HCT116 (cell line): ENCODE data around the gene NCKAP5. TPM values are rescaled to one million over a fixed set of nuclear protein-coding genes. Genes with fewer than 3 reads are reported as not detected.

Experiments used
- ATAC-seq: fragments of 200-7000 bp; cut with Tn5 transposase; 2 replicates; pipeline ENCODE4 v1.9.1; 2020; ENCODE audit warnings: mild to moderate bottlenecking, moderate library complexity
- BruUV-seq: library from RNA; stranded (reverse); fragments of 400-500 nt; replicated peaks from 2 replicates; lab custom pipeline; 2021; lab: Mats Ljungman, UMichigan
- CTCF ChIA-PET: fragments of 300-600 bp; sonication (Branson Sonifier 250); formaldehyde crosslinking; loops from one replicate; lab custom pipeline; 2021; ENCODE audit warnings: antibody characterized with exemption; lab: Charles Lee
- POLR2A ChIA-PET: fragments of 300-600, 350-600 bp; sonication (Branson Sonifier 250); formaldehyde crosslinking; loops from one replicate; lab custom pipeline; 2021; ENCODE audit warnings: antibody characterized with exemption; lab: Charles Lee
- RAD21 ChIA-PET, 2 experiments: fragments of 300-600 bp; sonication (Branson Sonifier 250); formaldehyde crosslinking; loops; one replicate each; lab custom pipeline; 2023; ENCODE audit warnings: low total read pairs in 2 of 2; ENCODE audit not compliant: uncharacterized antibody in 2 of 2, unreplicated experiment in 2 of 2, low non-redundant PET in 1 of 2; lab: Charles Lee
- DNase-seq: peaks from one replicate; pipeline ENCODE4 v3.0.0-alpha.2; 2010; ENCODE audit warnings: low read depth, low spot score
- H2AFZ ChIP-seq: fragments of 200-600 bp; shearing (Covaris generic), sonication (generic); 2 replicates; pipeline ENCODE4 v1.6.1; 2017; ENCODE audit warnings: low read depth, mixed run types, mixed read lengths, antibody characterized with exemption, low read length; ENCODE audit not compliant: poor library complexity, severe bottlenecking
- H3K27ac ChIP-seq: 2 replicates; pipeline ENCODE4 v1.5.1; 2012; ENCODE audit warnings: low read depth, low read length
- H3K27me3 ChIP-seq: fragments of 200-600 bp; sonication (generic); 2 replicates; pipeline ENCODE4 v1.6.1; 2016; ENCODE audit warnings: mixed run types, low read length, mixed read lengths; ENCODE audit not compliant: insufficient read depth
- H3K36me3 ChIP-seq, 2 experiments: fragments of 200-500 bp in 1 of 2; fragments of 200-600 bp in 1 of 2; sonication (Bioruptor generic) in 1 of 2; sonication (generic) in 1 of 2; 2 replicates each; pipeline versions ENCODE4 v1.5.1 to v1.6.1; 2014 to 2016; ENCODE audit warnings: low read length in 2 of 2, inconsistent platforms in 1 of 2, mixed read lengths in 1 of 2, mixed run types in 1 of 2; ENCODE audit not compliant: insufficient read depth in 2 of 2, control insufficient read depth in 1 of 2
- H3K4me1 ChIP-seq, 2 experiments: fragments of 200-600 bp in 1 of 2; sonication (generic) in 1 of 2; 2 replicates each; pipeline versions ENCODE4 v1.5.1 to v1.6.1; 2012 to 2017; ENCODE audit warnings: low read length in 2 of 2, inconsistent platforms in 1 of 2, mild to moderate bottlenecking in 1 of 2, mixed read lengths in 1 of 2, mixed run types in 1 of 2, moderate library complexity in 1 of 2; ENCODE audit not compliant: insufficient read depth in 2 of 2, control insufficient read depth in 1 of 2
- H3K4me2 ChIP-seq: fragments of 200-600 bp; sonication (generic); 2 replicates; pipeline ENCODE4 v1.6.1; 2017; ENCODE audit warnings: mixed run types, low read length, mixed read lengths
- H3K4me3 ChIP-seq, 2 experiments: fragments of 200-600 bp in 1 of 2; sonication (generic) in 1 of 2; replicated peaks in 1 of 2; 2 replicates each; pipeline ENCODE4 v1.5.1; 2011 to 2016; ENCODE audit warnings: low read length in 2 of 2, control low read depth in 1 of 2, low read depth in 1 of 2, mild to moderate bottlenecking in 1 of 2, mixed read lengths in 1 of 2, mixed run types in 1 of 2
- H3K79me2 ChIP-seq: fragments of 200-600 bp; sonication (generic); 2 replicates; pipeline ENCODE4 v1.6.1; 2017; ENCODE audit warnings: mild to moderate bottlenecking, mixed run types, low read length, moderate library complexity, mixed read lengths; ENCODE audit not compliant: insufficient read depth
- H3K9ac ChIP-seq: fragments of 200-600 bp; sonication (generic); 2 replicates; pipeline ENCODE4 v1.6.1; 2016; ENCODE audit warnings: low read length, mixed read lengths
- H3K9me2 ChIP-seq: fragments of 200-600 bp; sonication (generic), shearing (Covaris generic); 2 replicates; pipeline ENCODE4 v1.6.1; 2017; ENCODE audit warnings: mixed run types, mild to moderate bottlenecking, moderate library complexity; ENCODE audit not compliant: insufficient read depth
- H3K9me3 ChIP-seq, 2 experiments: fragments of 200-500 bp in 1 of 2; fragments of 200-600 bp in 1 of 2; sonication (Bioruptor generic) in 1 of 2; sonication (generic) in 1 of 2; 2 replicates each; pipeline ENCODE4 v1.6.1; 2014 to 2017; ENCODE audit warnings: low read length in 2 of 2, mixed read lengths in 2 of 2, inconsistent platforms in 1 of 2, low read depth in 1 of 2, mild to moderate bottlenecking in 1 of 2, mixed run types in 1 of 2, moderate library complexity in 1 of 2; ENCODE audit not compliant: control insufficient read depth in 1 of 2, insufficient read depth in 1 of 2
- H4K20me1 ChIP-seq: fragments of 200-600 bp; sonication (generic), shearing (Covaris generic); 2 replicates; pipeline ENCODE4 v1.6.1; 2017; ENCODE audit warnings: mixed run types, mild to moderate bottlenecking, moderate library complexity; ENCODE audit not compliant: insufficient read depth
- CBX3 ChIP-seq: IDR thresholded peaks from 2 replicates; pipeline ENCODE4 v1.6.1; 2012; ENCODE audit warnings: low read depth
- EGR1 ChIP-seq: IDR thresholded peaks from 2 replicates; pipeline ENCODE4 v1.6.1; 2012; ENCODE audit warnings: low read depth
- ELF1 ChIP-seq: IDR thresholded peaks from 2 replicates; pipeline ENCODE4 v1.6.1; 2012; ENCODE audit warnings: low read depth, borderline replicate concordance
- EZH2 ChIP-seq: fragments of 200-600 bp; sonication (generic); IDR thresholded peaks from 2 replicates; pipeline ENCODE4 v1.6.1; 2017; ENCODE audit warnings: antibody characterized with exemption, mixed run types
- EZH2phosphoT487 ChIP-seq: fragments of 200-600 bp; IDR thresholded peaks from 2 replicates; pipeline ENCODE4 v1.6.1; 2018; ENCODE audit warnings: antibody characterized with exemption, borderline replicate concordance
- JUND ChIP-seq: IDR thresholded peaks from 2 replicates; pipeline ENCODE4 v1.6.1; 2012
- POLR2A ChIP-seq: IDR thresholded peaks from 2 replicates; pipeline ENCODE4 v1.7.0; 2011; ENCODE audit warnings: borderline replicate concordance; ENCODE audit not compliant: insufficient read depth, insufficient read length; ENCODE audit errors: extremely low read depth
- POLR2AphosphoS5 ChIP-seq: IDR thresholded peaks from 2 replicates; pipeline ENCODE4 v1.6.1; 2011; ENCODE audit warnings: mild to moderate bottlenecking, low read depth, low read length, moderate library complexity
- RAD21 ChIP-seq: IDR thresholded peaks from 2 replicates; pipeline ENCODE4 v1.6.1; 2012; ENCODE audit warnings: low read depth, mild to moderate bottlenecking
- SP1 ChIP-seq: IDR thresholded peaks from 2 replicates; pipeline ENCODE4 v1.6.1; 2012; ENCODE audit warnings: low read depth
- SRF ChIP-seq: IDR thresholded peaks from 2 replicates; pipeline ENCODE4 v1.6.1; 2012; ENCODE audit warnings: low read depth
- YY1 ChIP-seq: IDR thresholded peaks from 2 replicates; pipeline ENCODE4 v1.6.1; 2011; ENCODE audit warnings: low read length, low read depth, moderate library complexity, mild to moderate bottlenecking; ENCODE audit not compliant: insufficient replicate concordance; ENCODE audit errors: extremely low read depth
- ZNF274 ChIP-seq: fragments of 200-500 bp; sonication (Bioruptor generic); IDR thresholded peaks from 2 replicates; pipeline ENCODE4 v1.6.1; 2014; ENCODE audit warnings: mild to moderate bottlenecking, low read depth, low read length, inconsistent platforms
- intact Hi-C: fragments of 100-400 bp; cut with micrococcal nuclease; formaldehyde crosslinking; loops from 2 replicates; pipeline ENCODE4 v1.10.0; 2022
- total RNA-seq: library from RNA; stranded (reverse); gene quantifications from one replicate; pipeline ENCODE4 v1.2.1, GENCODE V29; 2021; ENCODE audit not compliant: unreplicated experiment
- TF ChIP-seq, protein P1 (sequence below): IDR thresholded peaks from 2 replicates; pipeline ENCODE4 v1.6.1; 2012
- TF ChIP-seq, protein P2 (sequence below): IDR thresholded peaks from 2 replicates; pipeline ENCODE4 v1.6.1; 2012
- TF ChIP-seq, protein P3 (sequence below), 3 experiments: fragments of 200-600 bp in 1 of 3; sonication (generic) in 1 of 3; IDR thresholded peaks in 2 of 3; conservative IDR thresholded peaks in 1 of 3; 2 replicates each; pipeline ENCODE4 v1.5.1; 2012 to 2017; ENCODE audit warnings: low read depth in 2 of 3, low read length in 2 of 3, antibody characterized with exemption in 1 of 3, borderline replicate concordance in 1 of 3, control low read depth in 1 of 3, mild to moderate bottlenecking in 1 of 3, mixed read lengths in 1 of 3, mixed run types in 1 of 3, moderate library complexity in 1 of 3; ENCODE audit not compliant: insufficient read depth in 1 of 3

Gene NCKAP5
- total RNA-seq, 1 experiment from 2014 or later = 0.30 TPM

DNA sequence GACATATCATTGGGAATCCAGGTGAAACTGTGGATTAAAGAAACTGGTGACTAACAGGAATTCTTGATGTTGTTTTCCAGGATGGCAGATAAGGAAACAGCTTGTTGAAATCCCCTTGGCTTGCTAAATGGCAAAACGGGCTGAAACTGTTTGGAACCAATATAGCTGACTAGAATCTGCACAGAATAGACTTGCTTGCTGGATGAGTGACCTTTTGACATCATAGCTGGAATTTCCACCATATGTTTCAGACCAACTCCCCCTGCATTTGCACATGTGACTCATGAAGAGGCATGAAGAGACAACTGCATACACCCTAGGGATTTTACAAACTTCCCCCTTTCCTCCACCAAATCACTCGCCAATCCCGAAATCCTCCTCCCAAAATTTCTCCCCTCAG is 810.6 kb downstream of the NCKAP5 start (continued):
- TF ChIP-seq, protein P1, sequence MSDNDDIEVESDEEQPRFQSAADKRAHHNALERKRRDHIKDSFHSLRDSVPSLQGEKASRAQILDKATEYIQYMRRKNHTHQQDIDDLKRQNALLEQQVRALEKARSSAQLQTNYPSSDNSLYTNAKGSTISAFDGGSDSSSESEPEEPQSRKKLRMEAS = no peak

DNA sequence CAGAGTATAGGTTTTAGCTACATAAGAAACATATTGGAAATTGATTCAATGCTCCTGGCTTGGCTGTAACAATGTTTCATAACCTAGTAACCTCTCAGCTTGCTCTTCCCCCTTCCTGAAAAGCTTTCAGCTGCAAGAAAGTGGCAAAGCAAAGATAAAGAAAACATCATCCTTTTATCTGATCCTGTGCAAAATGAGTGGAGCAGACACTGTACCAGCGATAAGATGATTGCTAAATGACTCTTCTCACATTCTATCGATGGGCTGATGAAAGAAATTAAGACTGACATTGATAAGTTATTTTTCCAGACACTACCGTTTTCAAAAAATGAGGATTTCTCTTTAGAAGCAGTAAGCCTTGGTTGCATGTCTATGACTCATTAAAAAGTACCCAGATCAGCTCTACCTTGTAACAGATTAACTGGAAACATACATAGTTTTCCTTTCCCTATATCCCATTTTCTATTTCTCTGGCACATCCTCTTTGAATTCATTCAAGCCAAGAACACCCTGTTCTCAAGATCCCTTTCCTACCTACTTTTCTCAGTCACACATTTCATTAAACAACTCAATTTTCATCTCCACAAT is 811.2 kb downstream of the NCKAP5 start:
- intact Hi-C loops = no loop called here
- H3K4me2 ChIP-seq = no peak overlapping the region
- no peak overlapping the region for H3K27ac ChIP-seq
- ChIA-PET POLR2A (no interaction called here), RAD21 (no interaction called here), CTCF (no interaction called here)
- H3K9ac ChIP-seq = no peak overlapping the region
- no peak overlapping the region for H2AFZ ChIP-seq
- no peaks in the 10 kb centered on the region for H3K27me3 ChIP-seq
- no peak overlapping the region for H3K4me3 ChIP-seq
- H3K36me3 ChIP-seq = no peaks in the 10 kb centered on the region
- no peak for ATAC-seq
- BruUV-seq = no TSS peak
- no peaks in the 10 kb centered on the region for H3K9me2 ChIP-seq
- H3K9me3 ChIP-seq = no peaks in the 10 kb centered on the region
- H3K79me2 ChIP-seq = no peaks in the 10 kb centered on the region
- TF ChIP-seq ZNF274 (no peak), SRF (no peak)
- H4K20me1 ChIP-seq = no peaks in the 10 kb centered on the region
- H3K4me1 ChIP-seq = no peaks in the 10 kb centered on the region
- DNase-seq = no peak

DNA sequence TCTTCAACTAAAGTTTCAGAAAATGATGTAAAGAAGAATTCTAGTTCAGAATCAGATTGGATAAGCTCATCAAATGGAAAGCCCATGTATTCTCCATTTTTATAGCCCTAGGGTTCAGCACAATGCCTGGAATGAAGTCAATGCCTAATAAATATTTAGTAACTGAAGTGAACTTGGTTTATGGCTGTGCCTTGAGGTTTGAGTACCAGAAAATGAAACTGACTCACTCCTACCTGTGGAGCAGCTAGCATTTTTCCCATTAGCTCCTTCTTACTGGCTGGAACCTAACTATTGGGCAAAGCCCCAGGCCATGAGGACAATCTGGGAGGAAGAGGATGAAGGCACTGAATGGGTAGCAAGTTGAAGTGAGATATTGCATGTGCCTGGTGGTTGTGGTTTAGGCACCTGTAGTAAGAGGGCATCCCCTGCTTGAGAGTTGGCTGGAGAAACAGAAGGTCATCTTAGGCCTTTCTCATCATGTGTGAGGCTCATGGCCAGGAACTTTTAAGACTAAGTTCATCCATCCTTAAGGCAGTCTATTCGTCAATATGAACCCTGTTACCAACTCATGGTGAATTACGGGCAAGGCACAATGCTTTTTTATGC is 813.3 kb downstream of the NCKAP5 start:
- no peak overlapping the region for H2AFZ ChIP-seq
- POLR2A ChIA-PET = no interaction called here
- no peaks in the 10 kb centered on the region for H3K9me3 ChIP-seq
- RAD21 ChIA-PET = no interaction called here
- H3K9ac ChIP-seq = no peak overlapping the region
- no peak overlapping the region for H3K4me2 ChIP-seq
- no peak for ATAC-seq
- H3K9me2 ChIP-seq = no peaks in the 10 kb centered on the region
- no peaks in the 10 kb centered on the region for H3K79me2 ChIP-seq
- H3K27ac ChIP-seq = no peak overlapping the region
- no peaks in the 10 kb centered on the region for H3K27me3 ChIP-seq
- no peak overlapping the region for H3K4me3 ChIP-seq
- CTCF ChIA-PET = no interaction called here
- no TSS peak for BruUV-seq
- H3K36me3 ChIP-seq = no peaks in the 10 kb centered on the region
- no peaks in the 10 kb centered on the region for H4K20me1 ChIP-seq
- intact Hi-C loops = no loop called here
- DNase-seq = no peak
- no peaks in the 10 kb centered on the region for H3K4me1 ChIP-seq
- TF ChIP-seq ELF1 = no peak
- TF ChIP-seq, protein P1 = no peak
- TF ChIP-seq EZH2phosphoT487 = no peak
- no peak for TF ChIP-seq JUND
- no peak for TF ChIP-seq ZNF274
- no peak for TF ChIP-seq RAD21
- no peak for TF ChIP-seq SRF
- TF ChIP-seq, protein P2, sequence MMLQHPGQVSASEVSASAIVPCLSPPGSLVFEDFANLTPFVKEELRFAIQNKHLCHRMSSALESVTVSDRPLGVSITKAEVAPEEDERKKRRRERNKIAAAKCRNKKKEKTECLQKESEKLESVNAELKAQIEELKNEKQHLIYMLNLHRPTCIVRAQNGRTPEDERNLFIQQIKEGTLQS = no peak
- no peak for TF ChIP-seq POLR2AphosphoS5
- TF ChIP-seq, protein P3, sequence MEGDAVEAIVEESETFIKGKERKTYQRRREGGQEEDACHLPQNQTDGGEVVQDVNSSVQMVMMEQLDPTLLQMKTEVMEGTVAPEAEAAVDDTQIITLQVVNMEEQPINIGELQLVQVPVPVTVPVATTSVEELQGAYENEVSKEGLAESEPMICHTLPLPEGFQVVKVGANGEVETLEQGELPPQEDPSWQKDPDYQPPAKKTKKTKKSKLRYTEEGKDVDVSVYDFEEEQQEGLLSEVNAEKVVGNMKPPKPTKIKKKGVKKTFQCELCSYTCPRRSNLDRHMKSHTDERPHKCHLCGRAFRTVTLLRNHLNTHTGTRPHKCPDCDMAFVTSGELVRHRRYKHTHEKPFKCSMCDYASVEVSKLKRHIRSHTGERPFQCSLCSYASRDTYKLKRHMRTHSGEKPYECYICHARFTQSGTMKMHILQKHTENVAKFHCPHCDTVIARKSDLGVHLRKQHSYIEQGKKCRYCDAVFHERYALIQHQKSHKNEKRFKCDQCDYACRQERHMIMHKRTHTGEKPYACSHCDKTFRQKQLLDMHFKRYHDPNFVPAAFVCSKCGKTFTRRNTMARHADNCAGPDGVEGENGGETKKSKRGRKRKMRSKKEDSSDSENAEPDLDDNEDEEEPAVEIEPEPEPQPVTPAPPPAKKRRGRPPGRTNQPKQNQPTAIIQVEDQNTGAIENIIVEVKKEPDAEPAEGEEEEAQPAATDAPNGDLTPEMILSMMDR (IDR thresholded peaks at IDR 0.05 in 2 of 3, conservative IDR thresholded peaks at IDR 0.05 in 1 of 3; ENCODE audit: borderline replicate concordance in 1 of 3, insufficient read depth in 1 of 3, low read depth in 2 of 3, low read length in 2 of 3) = no peak
- TF ChIP-seq EGR1 = no peak
- no peak for TF ChIP-seq POLR2A
- no peak for TF ChIP-seq CBX3
- no peak for TF ChIP-seq YY1
- TF ChIP-seq EZH2 = no peak
- no peak for TF ChIP-seq SP1
